ENCODE results near the gene PCDH8.
"Not testable (repeated sequence)": the region's sequence is repeated elsewhere in the genome, so short reads cannot be mapped to it uniquely, and the experiment has no call there.

PCDH8 gene

GRCh38 chr13:52817886-52818285 is 30.6 kb downstream of the PCDH8 start:
- not testable (repeated sequence) for DNase-seq (ENCODE audit: low read depth in 2 of 2)

- no peak for DNase-seq (ENCODE audit: low read depth in 2 of 2)
Observed at GRCh38 chr13:52815330-52815729, 33.1 kb downstream of the PCDH8 start.

GRCh38 chr13:52812941-52813340 is 35.5 kb downstream of the PCDH8 start:
- DNase-seq (ENCODE audit: low read depth in 2 of 2): no peak

- DNase-seq (ENCODE audit: low read depth in 2 of 2): no peak
Observed at GRCh38 chr13:52811841-52812240, 36.6 kb downstream of the PCDH8 start.

GRCh38 chr13:52810526-52810925 is 37.9 kb downstream of the PCDH8 start:
- DNase-seq (ENCODE audit: low read depth in 2 of 2): no peak

- DNase-seq (ENCODE audit: low read depth in 2 of 2): no peak
Observed at GRCh38 chr13:52810011-52810410, 38.4 kb downstream of the PCDH8 start.

GRCh38 chr13:52809310-52809769 is 39.1 kb downstream of the PCDH8 start:
- DNase-seq (ENCODE audit: low read depth in 2 of 2): peak in 1 of 2 donors; percentile 2

GRCh38 chr13:52808842-52809219 is 39.6 kb downstream of the PCDH8 start:
- DNase-seq (ENCODE audit: low read depth in 2 of 2): no peak

GRCh38 chr13:52806029-52806428 is 42.4 kb downstream of the PCDH8 start:
- DNase-seq (ENCODE audit: low read depth in 2 of 2): no peak

- no peak for DNase-seq (ENCODE audit: low read depth in 2 of 2)
Observed at GRCh38 chr13:52804202-52804641, 44.2 kb downstream of the PCDH8 start.

- DNase-seq (ENCODE audit: low read depth in 2 of 2): no peak
Observed at GRCh38 chr13:52800856-52801255, 47.6 kb downstream of the PCDH8 start.

GRCh38 chr13:52798770-52799430 is 49.5 kb downstream of the PCDH8 start:
- DNase-seq (ENCODE audit: low read depth in 2 of 2): no peak

GRCh38 chr13:52797176-52797575 is 51.3 kb downstream of the PCDH8 start:
- no peak for DNase-seq (ENCODE audit: low read depth in 2 of 2)

GRCh38 chr13:52794589-52794988 is 53.9 kb downstream of the PCDH8 start:
- no peak for DNase-seq (ENCODE audit: low read depth in 2 of 2)

GRCh38 chr13:52793515-52794061 is 54.9 kb downstream of the PCDH8 start:
- no peak for DNase-seq (ENCODE audit: low read depth in 2 of 2)
